ENCODE results near the gene ARHGEF16. TPM values are rescaled to one million over a fixed set of nuclear protein-coding genes. Genes with fewer than 3 reads are reported as not detected.

ARHGEF16 gene
- total and polyA plus RNA-seq, 5 experiments from 2014 or later: not detected

DNA sequence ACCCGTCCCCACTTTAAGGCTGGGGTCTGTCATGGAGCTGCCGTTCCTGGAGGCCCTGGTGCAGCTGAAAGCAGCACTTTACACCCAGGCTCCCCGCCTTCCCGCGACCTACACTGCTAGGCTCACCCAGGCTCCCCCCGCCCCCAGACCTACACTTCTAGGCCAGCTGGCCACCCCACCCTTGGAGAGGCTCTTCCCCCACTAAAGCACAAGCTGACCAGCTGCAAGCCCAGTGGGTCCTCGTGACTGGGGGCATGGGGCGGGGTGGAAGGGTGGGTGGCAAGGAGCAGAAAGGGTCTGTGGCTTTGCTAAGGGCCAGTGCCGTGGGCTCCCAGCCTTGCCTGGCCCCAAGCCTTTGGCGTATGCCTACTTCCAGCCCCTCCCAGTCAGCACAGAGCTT lies 9.7 kb upstream of the ARHGEF16 start:
- ATAC-seq: no peak
- Mint-ChIP-seq H3K4me3 (no peak overlapping the region), H3K9me3 (peaks cover 0 to 32% (median 4%) of the 10 kb centered on the region in 9 donors), H3K27ac (no peak overlapping the region), H3K27me3 (peaks cover 4 to 37% (median 13%) of the 10 kb centered on the region in 5 donors), H3K36me3 (peaks cover 0 to 8% (median 0%) of the 10 kb centered on the region in 3 donors), H3K4me1 (no peaks in the 10 kb centered on the region)
- peak in 1 of 10 donors; percentile 4 for DNase-seq
- POLR2A ChIA-PET: no interaction called here

DNA sequence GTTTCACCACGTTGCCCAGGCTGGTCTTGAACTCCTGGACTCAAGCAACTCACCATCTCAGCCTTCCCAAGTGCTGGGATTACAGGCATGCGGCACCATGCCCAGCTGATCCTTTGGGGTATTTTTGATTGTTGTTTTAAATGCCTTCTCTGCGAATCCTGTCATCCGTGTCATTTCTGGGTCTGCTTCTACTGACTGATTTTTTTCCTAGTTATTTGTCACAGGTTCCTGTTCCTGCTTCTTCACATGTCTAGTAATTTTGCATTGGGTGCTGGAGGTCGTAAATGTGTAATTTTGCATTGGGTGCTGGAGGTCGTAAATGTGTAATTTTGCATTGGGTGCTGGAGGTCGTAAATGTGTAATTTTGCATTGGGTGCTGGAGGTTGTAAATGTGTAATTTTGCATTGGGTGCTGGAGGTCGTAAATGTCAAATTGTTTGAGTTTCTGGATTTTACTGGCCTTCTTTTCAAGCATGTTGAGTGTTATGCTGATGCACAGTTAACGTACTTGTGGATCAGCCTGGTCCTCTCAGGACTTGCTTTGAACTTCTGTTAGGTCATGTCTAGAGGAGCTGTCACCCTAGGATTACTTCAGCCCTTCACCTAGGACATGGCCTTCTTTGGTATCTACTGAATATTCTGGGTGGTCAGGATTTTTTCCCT lies 4.1 kb upstream of the ARHGEF16 start:
- DNase-seq (no peak), ATAC-seq (no peak)

GRCh38 chr1:3450983-3451382 lies 3.5 kb upstream of the ARHGEF16 start:
- H3K27ac Mint-ChIP-seq: no peak overlapping the region
- H3K36me3 Mint-ChIP-seq: peaks cover 0 to 8% (median 0%) of the 10 kb centered on the region in 3 donors
- no peak overlapping the region for H3K4me3 Mint-ChIP-seq
- H3K9me3 Mint-ChIP-seq: peaks cover 0 to 21% (median 3%) of the 10 kb centered on the region in 9 donors
- POLR2A ChIA-PET: no interaction called here
- ATAC-seq: no peak
- peaks cover 0 to 12% (median 6%) of the 10 kb centered on the region in 4 donors for H3K4me1 Mint-ChIP-seq
- peaks cover 5 to 19% (median 8%) of the 10 kb centered on the region in 5 donors for H3K27me3 Mint-ChIP-seq
- no peak for DNase-seq

More for the DNA sequence above, 4.1 kb upstream of the ARHGEF16 start:
- peaks cover 0 to 8% (median 0%) of the 10 kb centered on the region in 3 donors for H3K36me3 Mint-ChIP-seq
- H3K27ac Mint-ChIP-seq: no peak overlapping the region
- POLR2A ChIA-PET: no interaction called here
- H3K4me3 Mint-ChIP-seq: no peak overlapping the region
- peaks cover 5 to 19% (median 8%) of the 10 kb centered on the region in 5 donors for H3K27me3 Mint-ChIP-seq
- H3K9me3 Mint-ChIP-seq: peaks cover 0 to 27% (median 4%) of the 10 kb centered on the region in 9 donors
- peaks cover 0 to 10% (median 5%) of the 10 kb centered on the region in 4 donors for H3K4me1 Mint-ChIP-seq

- DNase-seq (no peak), ATAC-seq (no peak)
- peaks cover 0 to 10% (median 0%) of the 10 kb centered on the region in 9 donors for H3K9me3 Mint-ChIP-seq
- H3K36me3 Mint-ChIP-seq: peaks cover 0 to 8% (median 0%) of the 10 kb centered on the region in 3 donors
- H3K4me1 Mint-ChIP-seq: peaks cover 0 to 12% (median 6%) of the 10 kb centered on the region in 4 donors
- H3K27ac Mint-ChIP-seq: no peak overlapping the region
- H3K4me3 Mint-ChIP-seq: peak overlapping the region in 2 of 10 donors; percentile 3 to 40
- H3K27me3 Mint-ChIP-seq: peaks cover 5 to 19% (median 8%) of the 10 kb centered on the region in 5 donors
- POLR2A ChIA-PET: interaction anchor here (1.1 kb wide), 1 partner anchor 167 kb away, joined by 8 read pairs; no protein-coding TSS in a partner anchor
Measured at GRCh38 chr1:3451994-3452865, 2.2 kb upstream of the ARHGEF16 start.

- H3K27me3 Mint-ChIP-seq: peaks cover 5 to 19% (median 8%) of the 10 kb centered on the region in 5 donors
- peaks cover 0 to 12% (median 6%) of the 10 kb centered on the region in 4 donors for H3K4me1 Mint-ChIP-seq
- H3K36me3 Mint-ChIP-seq: peaks cover 0 to 5% (median 0%) of the 10 kb centered on the region in 3 donors
- ATAC-seq (no peak), DNase-seq (no peak)
- H3K4me3 Mint-ChIP-seq: peak overlapping the region in 3 of 10 donors; percentile 3 to 87 (median 40)
- POLR2A ChIA-PET: interaction anchor here (1.1 kb wide), 1 partner anchor 166 kb away, joined by 8 read pairs; no protein-coding TSS in a partner anchor
- H3K9me3 Mint-ChIP-seq: peaks cover 0 to 7% (median 0%) of the 10 kb centered on the region in 9 donors
- H3K27ac Mint-ChIP-seq: peak overlapping the region in 1 of 10 donors; percentile 62
Measured at GRCh38 chr1:3452866-3453175, 1.6 kb upstream of the ARHGEF16 start.

GRCh38 chr1:3453203-3453761 lies 1.2 kb upstream of the ARHGEF16 start:
- Mint-ChIP-seq H3K4me3 (peak overlapping the region; percentile 54 to 87 (median 70)), H3K36me3 (peaks cover 0 to under 1% (median 0%) of the 10 kb centered on the region in 3 donors), H3K9me3 (peaks cover 0 to 2% (median 0%) of the 10 kb centered on the region in 9 donors), H3K27me3 (peaks cover 5 to 19% (median 6%) of the 10 kb centered on the region in 5 donors), H3K4me1 (peaks cover 1 to 12% (median 6%) of the 10 kb centered on the region in 4 donors), H3K27ac (peak overlapping the region in 2 of 10 donors; percentile 24 to 48)
- POLR2A ChIA-PET: interaction anchor here (1.1 kb wide), 1 partner anchor 166 kb away, joined by 8 read pairs; no protein-coding TSS in a partner anchor
- peak; percentile 52 to 83 (median 70) for DNase-seq
- peak; percentile 75 to 80 for ATAC-seq

DNA sequence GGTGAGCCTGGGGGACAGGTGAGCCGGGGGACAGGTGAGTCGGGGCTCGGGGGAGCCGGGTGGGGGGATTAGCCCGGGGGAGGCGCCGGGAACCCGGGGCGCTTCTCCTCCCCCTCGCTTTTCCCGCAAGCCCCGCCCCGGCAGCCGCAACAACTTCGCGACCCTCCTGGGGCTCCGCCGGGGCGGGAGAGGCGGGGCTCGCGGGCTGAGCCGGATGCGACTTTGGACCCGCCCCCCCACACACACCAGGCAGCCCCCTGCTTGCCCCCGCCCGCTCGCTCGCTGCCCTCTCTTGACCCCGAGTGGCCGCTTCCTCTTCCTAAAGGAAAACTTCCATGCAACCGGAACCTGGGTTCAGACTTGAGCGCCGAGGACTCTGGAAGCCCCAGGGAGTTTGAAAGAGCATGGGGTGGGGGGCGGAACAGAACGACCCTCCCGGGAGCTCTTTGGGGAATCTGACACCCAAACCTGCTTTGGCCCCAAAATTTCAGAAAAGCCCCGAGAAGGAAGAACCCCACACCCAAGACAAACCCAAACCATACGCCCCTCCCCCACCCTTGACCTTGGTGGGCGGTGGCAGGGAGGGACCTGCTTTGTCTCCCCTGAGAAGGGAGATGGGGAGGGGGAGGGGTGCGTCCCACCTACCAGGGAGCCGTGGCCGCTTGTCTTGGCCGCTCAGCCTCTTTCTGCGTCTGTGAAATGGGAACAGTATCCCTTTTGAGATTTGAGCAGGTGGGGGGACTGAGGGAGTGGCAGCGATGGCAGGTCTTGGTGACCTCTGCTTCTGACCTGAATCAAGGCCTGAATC lies 550 bp downstream of the ARHGEF16 start:
- peak overlapping the region in 2 of 10 donors; percentile 24 to 61 for H3K27ac Mint-ChIP-seq
- ATAC-seq (peak; percentile 25 to 40), DNase-seq (peak in 3 of 10 donors; percentile 11 to 34 (median 27))
- peaks cover 2 to 14% (median 5%) of the 10 kb centered on the region in 5 donors for H3K27me3 Mint-ChIP-seq
- no peaks in the 10 kb centered on the region for H3K9me3 Mint-ChIP-seq
- POLR2A ChIA-PET: interaction anchor here (0.6 kb wide), 1 partner anchor 11 kb away, joined by 3 read pairs; no protein-coding TSS in a partner anchor
- H3K4me1 Mint-ChIP-seq: peaks cover 3 to 12% (median 6%) of the 10 kb centered on the region in 4 donors
- H3K4me3 Mint-ChIP-seq: peak overlapping the region; percentile 59 to 84 (median 72)
- no peaks in the 10 kb centered on the region for H3K36me3 Mint-ChIP-seq

GRCh38 chr1:3455670-3456448 lies 1.4 kb downstream of the ARHGEF16 start:
- DNase-seq: no peak
- no peaks in the 10 kb centered on the region for H3K9me3 Mint-ChIP-seq
- H3K27ac Mint-ChIP-seq: no peak overlapping the region
- peaks cover 3 to 12% (median 6%) of the 10 kb centered on the region in 4 donors for H3K4me1 Mint-ChIP-seq
- peak overlapping the region; percentile 36 to 84 (median 70) for H3K4me3 Mint-ChIP-seq
- no peak for ATAC-seq
- H3K27me3 Mint-ChIP-seq: peaks cover 0 to 8% (median 5%) of the 10 kb centered on the region in 5 donors
- POLR2A ChIA-PET: no interaction called here
- no peaks in the 10 kb centered on the region for H3K36me3 Mint-ChIP-seq

DNA sequence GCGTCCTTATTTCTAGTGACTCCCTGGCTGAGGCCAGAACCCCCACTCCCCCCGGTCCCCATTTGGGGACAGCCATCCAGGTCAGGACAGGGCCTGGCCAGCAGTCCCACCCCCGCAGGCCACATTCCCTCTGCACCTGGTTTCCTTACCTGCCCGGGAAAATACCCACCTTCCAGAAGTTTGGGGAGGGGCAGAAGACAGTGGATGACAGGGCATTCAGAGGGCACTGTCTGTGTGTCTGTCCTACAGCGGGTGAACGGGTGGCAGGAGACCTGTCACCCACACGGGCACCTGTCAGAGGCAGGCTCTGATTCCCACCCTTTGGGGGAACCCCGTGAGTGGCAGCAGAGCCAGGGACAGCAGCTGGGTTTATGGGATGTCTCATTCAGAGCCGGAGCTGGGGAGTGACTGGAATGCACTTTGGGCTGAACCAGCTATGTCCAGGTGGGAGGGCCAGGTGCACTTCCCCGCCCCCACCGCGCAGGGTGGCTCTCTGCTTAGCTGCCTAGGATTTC lies 2.0 kb downstream of the ARHGEF16 start:
- no peaks in the 10 kb centered on the region for H3K36me3 Mint-ChIP-seq
- no peak overlapping the region for H3K27ac Mint-ChIP-seq
- peaks cover 0 to 2% (median 2%) of the 10 kb centered on the region in 5 donors for H3K27me3 Mint-ChIP-seq
- peaks cover 3 to 12% (median 6%) of the 10 kb centered on the region in 4 donors for H3K4me1 Mint-ChIP-seq
- DNase-seq (no peak), ATAC-seq (no peak)
- peak overlapping the region in 2 of 10 donors; percentile 14 to 20 for H3K4me3 Mint-ChIP-seq
- POLR2A ChIA-PET: no interaction called here
- no peaks in the 10 kb centered on the region for H3K9me3 Mint-ChIP-seq

DNA sequence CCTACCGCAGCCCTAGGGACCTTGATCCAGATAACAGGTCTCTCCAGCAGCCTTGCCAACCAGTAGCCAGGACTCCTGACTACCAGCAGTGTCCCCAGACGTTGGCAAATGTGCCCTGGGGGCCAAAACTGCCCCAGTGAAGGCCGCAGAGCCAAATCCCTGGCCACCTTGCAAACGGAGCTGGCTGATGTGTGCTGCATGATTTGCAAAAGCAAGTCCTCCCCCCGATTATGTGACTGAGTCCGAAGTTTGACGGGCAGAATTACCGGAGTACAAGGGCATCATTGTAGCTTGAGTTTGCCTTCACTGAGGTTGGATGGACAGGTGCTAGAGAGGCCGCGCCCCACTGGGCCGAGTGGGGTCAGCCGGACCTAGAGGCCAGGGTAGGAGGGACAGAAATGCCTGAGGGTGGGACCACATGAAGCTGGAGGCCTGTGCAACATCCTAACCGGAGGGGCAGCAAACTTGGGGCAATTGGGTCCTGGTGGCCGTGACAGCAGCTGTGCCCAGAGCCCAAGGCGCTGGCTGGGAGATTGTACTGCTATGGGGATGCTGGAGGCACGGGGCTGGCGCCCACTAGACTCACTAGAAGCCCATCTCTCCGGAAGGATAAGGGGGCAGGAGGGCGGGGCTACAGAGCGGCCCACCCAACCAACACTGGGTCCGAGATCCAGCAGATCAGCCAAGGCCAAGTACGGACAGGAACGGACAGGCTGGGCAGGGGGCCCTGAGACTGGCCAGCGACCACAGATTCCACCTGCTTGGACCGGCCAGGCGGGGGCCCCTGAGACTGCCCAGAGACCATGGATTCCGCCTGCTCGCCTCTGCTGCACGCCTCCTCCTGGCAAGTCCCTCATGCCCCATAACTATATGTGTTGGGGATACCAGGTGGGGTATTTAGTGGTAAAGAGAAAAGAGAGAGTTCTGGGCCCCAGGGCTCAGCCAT lies 2.8 kb downstream of the ARHGEF16 start:
- ATAC-seq: no peak

More for the DNA sequence above, 2.8 kb downstream of the ARHGEF16 start:
- POLR2A ChIA-PET: no interaction called here
- Mint-ChIP-seq H3K36me3 (no peaks in the 10 kb centered on the region), H3K4me1 (peaks cover 3 to 12% (median 6%) of the 10 kb centered on the region in 4 donors), H3K27me3 (no peaks in the 10 kb centered on the region), H3K9me3 (no peaks in the 10 kb centered on the region), H3K4me3 (no peak overlapping the region), H3K27ac (no peak overlapping the region)
- no peak for DNase-seq
